ENCODE data around the gene SWSAP1. TPM values are rescaled to one million over a fixed set of nuclear protein-coding genes. Genes with fewer than 3 reads are reported as not detected.
"Not testable (repeated sequence)": the region's sequence is repeated elsewhere in the genome, so short reads cannot be mapped to it uniquely, and the experiment has no call there.

SWSAP1 gene, protein sequence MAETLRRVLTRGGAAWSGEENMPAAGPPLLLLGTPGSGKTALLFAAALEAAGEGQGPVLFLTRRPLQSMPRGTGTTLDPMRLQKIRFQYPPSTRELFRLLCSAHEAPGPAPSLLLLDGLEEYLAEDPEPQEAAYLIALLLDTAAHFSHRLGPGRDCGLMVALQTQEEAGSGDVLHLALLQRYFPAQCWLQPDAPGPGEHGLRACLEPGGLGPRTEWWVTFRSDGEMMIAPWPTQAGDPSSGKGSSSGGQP
- total RNA-seq, result 3.0 TPM
- 1 to 10 TPM; 5.6 to 8.4 (median 7.0) TPM for polyA plus RNA-seq

DNA sequence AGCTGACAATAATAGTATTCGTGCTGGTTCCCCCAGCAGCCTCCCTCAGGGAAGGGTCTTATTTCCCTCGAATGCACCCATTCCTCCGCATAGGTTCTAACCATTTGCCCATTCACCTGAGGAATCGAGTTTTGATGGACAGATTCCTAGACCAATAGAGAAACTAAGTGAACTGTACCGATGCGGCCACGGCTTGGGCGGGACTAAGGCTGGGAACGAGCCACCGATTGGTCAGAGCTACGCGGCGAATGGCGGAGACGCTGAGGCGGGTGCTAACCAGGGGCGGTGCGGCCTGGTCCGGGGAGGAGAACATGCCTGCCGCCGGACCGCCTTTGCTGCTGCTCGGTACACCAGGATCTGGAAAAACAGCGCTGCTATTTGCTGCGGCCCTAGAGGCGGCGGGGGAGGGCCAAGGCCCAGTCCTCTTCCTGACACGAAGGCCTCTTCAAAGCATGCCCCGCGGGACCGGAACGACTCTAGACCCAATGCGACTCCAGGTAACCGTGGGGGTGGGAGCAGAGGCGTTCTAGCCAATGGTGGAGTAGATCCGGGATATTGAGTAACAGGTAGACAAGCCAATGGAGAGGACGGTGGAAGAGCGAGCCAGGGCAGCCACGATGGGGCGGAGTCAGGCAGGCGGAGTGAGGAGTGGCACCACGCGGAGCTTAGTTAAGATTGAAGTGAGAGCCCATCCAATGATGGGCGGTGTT lies at the start of gene SWSAP1:
SWSAP1 (plus strand) TSS at position 234 of the 710 bp plus-strand sequence; CDS start at position 249, 15 bp downstream.
- no peak within 1 kb of the TSS for H3K27ac Mint-ChIP-seq
- Histone ChIP-seq H3K4me3 (ENCODE audit: low read depth, low read length) (peak within 1 kb of the TSS; percentile 90), H3K27me3 (ENCODE audit: control insufficient read depth, insufficient read depth, low read length) (no peaks in the 10 kb centered on the region), H3K36me3 (ENCODE audit: control insufficient read depth, insufficient read depth, low read length) (peaks cover 5% of the 10 kb centered on the region), H3K9me3 (ENCODE audit: control insufficient read depth in 2 of 2, low read length in 2 of 2) (no peaks in the 10 kb centered on the region), H3K27ac (ENCODE audit: insufficient read depth, low read length, poor library complexity, severe bottlenecking) (peak within 1 kb of the TSS; percentile 97), H3K4me1 (ENCODE audit: control insufficient read depth, insufficient read depth, low read length, poor library complexity, severe bottlenecking) (peaks cover 42% of the 10 kb centered on the region)
- H3K4me3 Mint-ChIP-seq, result peak within 1 kb of the TSS in 1 of 4 donors; percentile 15
- DNase-seq (peak; percentile 96 to 100 (median 99)), ATAC-seq (ENCODE audit: low read depth in 2 of 2) (peak; percentile 89 to 92)
- H3K9me3 Mint-ChIP-seq, result no peaks in the 10 kb centered on the region
- peaks cover 0 to 29% (median 12%) of the 10 kb centered on the region in 4 donors for H3K4me1 Mint-ChIP-seq
- peaks cover 16% of the 10 kb centered on the region for H3K36me3 Mint-ChIP-seq
- H3K27me3 Mint-ChIP-seq, result no peaks in the 10 kb centered on the region

DNA sequence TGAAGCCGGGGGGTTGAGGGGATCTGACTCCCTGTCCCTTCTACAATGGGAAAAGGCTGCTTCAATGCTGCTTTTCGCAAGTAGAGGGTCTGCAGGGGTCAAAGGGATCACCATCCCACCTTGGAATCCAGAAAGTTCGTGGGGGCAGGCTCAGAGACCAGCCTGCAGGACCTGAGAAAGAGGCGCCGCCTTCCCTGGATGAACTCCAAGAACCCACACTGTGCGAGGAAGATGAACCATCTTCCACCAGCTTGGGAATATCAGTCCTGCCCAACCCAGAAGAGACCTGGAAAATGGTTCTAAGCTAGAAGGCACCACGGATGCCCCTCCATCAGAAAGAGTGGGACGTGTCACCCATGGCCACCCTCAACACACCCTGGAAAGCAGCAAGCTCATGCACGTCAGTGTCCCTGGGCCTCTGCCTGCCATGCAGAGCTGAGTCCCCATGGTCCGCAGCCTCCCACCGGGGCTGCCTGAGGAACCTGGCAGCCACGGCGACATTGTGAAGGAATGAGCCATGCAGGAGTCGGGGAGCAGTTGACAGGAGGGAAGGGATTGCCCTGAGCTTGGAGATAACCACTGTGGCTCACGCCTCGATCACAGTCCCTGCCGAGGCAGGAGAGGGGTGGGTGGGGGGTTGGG lies 49.6 kb upstream of the SWSAP1 start:
- H3K27me3 Mint-ChIP-seq, result no peaks in the 10 kb centered on the region
- H3K4me3 Mint-ChIP-seq, result peak overlapping the region in 1 of 4 donors; percentile 9
- no peak overlapping the region for H3K4me3 ChIP-seq (ENCODE audit: low read depth, low read length)
- no peaks in the 10 kb centered on the region for H3K27me3 ChIP-seq (ENCODE audit: control insufficient read depth, insufficient read depth, low read length)
- DNase-seq (no peak), ATAC-seq (ENCODE audit: low read depth in 2 of 2) (no peak)
- H3K27ac Mint-ChIP-seq, result peak overlapping the region; percentile 82 to 90 (median 88)
- peaks cover 0 to 25% (median 15%) of the 10 kb centered on the region in 4 donors for H3K4me1 Mint-ChIP-seq
- H3K36me3 ChIP-seq (ENCODE audit: control insufficient read depth, insufficient read depth, low read length), result peaks cover 13% of the 10 kb centered on the region
- no peaks in the 10 kb centered on the region for H3K9me3 Mint-ChIP-seq
- no peak overlapping the region for H3K27ac ChIP-seq (ENCODE audit: insufficient read depth, low read length, poor library complexity, severe bottlenecking)
- H3K36me3 Mint-ChIP-seq, result peaks cover 12% of the 10 kb centered on the region
- H3K4me1 ChIP-seq (ENCODE audit: control insufficient read depth, insufficient read depth, low read length, poor library complexity, severe bottlenecking), result peaks cover 11% of the 10 kb centered on the region
- H3K9me3 ChIP-seq (ENCODE audit: control insufficient read depth in 2 of 2, low read length in 2 of 2), result no peaks in the 10 kb centered on the region

DNA sequence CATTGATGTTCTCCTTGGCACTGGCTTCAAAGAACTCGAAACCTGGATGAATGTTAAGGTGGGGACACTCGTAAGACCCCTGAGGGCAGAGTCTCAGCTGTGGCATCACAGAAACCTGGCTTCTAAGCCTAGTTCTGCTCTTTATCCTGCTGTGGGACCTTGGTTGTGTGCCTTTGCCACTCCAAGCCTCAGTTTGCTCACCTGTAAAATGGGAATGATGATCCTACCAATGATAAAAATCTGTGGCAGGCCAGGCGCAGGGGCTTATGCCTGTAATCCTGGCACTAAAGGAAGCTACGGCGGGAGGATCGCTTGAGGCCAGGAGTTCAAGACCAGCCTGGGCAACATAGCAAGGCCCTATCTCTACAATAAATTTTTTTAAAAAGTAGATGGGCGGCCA lies 48.9 kb upstream of the SWSAP1 start:
- no peak for DNase-seq
- no peak overlapping the region for H3K4me3 ChIP-seq (ENCODE audit: low read depth, low read length)
- no peak for ATAC-seq (ENCODE audit: low read depth in 2 of 2)
- H3K27me3 ChIP-seq (ENCODE audit: control insufficient read depth, insufficient read depth, low read length), result no peaks in the 10 kb centered on the region
- H3K36me3 Mint-ChIP-seq, result peaks cover 16% of the 10 kb centered on the region
- peaks cover 11% of the 10 kb centered on the region for H3K4me1 ChIP-seq (ENCODE audit: control insufficient read depth, insufficient read depth, low read length, poor library complexity, severe bottlenecking)
- no peaks in the 10 kb centered on the region for H3K27me3 Mint-ChIP-seq
- no peak overlapping the region for H3K27ac Mint-ChIP-seq
- H3K4me1 Mint-ChIP-seq, result peaks cover 0 to 25% (median 15%) of the 10 kb centered on the region in 4 donors
- no peaks in the 10 kb centered on the region for H3K9me3 Mint-ChIP-seq
- H3K4me3 Mint-ChIP-seq, result no peak overlapping the region
- no peak overlapping the region for H3K27ac ChIP-seq (ENCODE audit: insufficient read depth, low read length, poor library complexity, severe bottlenecking)
- H3K36me3 ChIP-seq (ENCODE audit: control insufficient read depth, insufficient read depth, low read length), result peaks cover 17% of the 10 kb centered on the region
- H3K9me3 ChIP-seq (ENCODE audit: control insufficient read depth in 2 of 2, low read length in 2 of 2), result no peaks in the 10 kb centered on the region

DNA sequence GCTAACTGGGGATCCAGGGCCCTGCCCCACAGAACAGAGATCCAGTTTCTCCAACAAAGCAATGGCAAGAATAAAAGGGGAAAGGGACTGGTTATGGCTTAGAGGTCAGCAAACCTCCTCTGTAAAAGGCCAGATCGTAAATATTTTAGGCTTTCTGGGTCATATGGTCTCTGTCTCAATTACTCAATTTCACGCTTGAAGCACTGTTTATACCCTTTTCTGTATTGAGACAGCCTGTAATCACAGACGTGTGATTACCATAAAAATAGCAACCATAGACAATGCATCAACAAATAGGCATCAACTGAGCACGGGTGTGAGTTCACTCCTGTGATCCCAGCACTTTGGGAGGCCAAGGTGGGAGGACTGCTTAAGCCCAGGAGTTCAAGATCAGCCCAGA lies 44.3 kb upstream of the SWSAP1 start:
- DNase-seq (no peak), ATAC-seq (ENCODE audit: low read depth in 2 of 2) (no peak)
- H3K4me1 ChIP-seq (ENCODE audit: control insufficient read depth, insufficient read depth, low read length, poor library complexity, severe bottlenecking), result no peaks in the 10 kb centered on the region
- no peaks in the 10 kb centered on the region for H3K27me3 Mint-ChIP-seq
- H3K4me3 ChIP-seq (ENCODE audit: low read depth, low read length), result no peak overlapping the region
- no peaks in the 10 kb centered on the region for H3K9me3 Mint-ChIP-seq
- H3K27ac Mint-ChIP-seq, result no peak overlapping the region
- H3K4me3 Mint-ChIP-seq, result no peak overlapping the region
- H3K4me1 Mint-ChIP-seq, result no peaks in the 10 kb centered on the region
- no peaks in the 10 kb centered on the region for H3K27me3 ChIP-seq (ENCODE audit: control insufficient read depth, insufficient read depth, low read length)
- H3K36me3 Mint-ChIP-seq, result peaks cover 24% of the 10 kb centered on the region
- H3K36me3 ChIP-seq (ENCODE audit: control insufficient read depth, insufficient read depth, low read length), result peaks cover 33% of the 10 kb centered on the region
- no peak overlapping the region for H3K27ac ChIP-seq (ENCODE audit: insufficient read depth, low read length, poor library complexity, severe bottlenecking)
- H3K9me3 ChIP-seq (ENCODE audit: control insufficient read depth in 2 of 2, low read length in 2 of 2), result no peaks in the 10 kb centered on the region

GRCh38 chr19:11331502-11331901 lies 43.0 kb upstream of the SWSAP1 start:
- Histone ChIP-seq H3K27ac (ENCODE audit: insufficient read depth, low read length, poor library complexity, severe bottlenecking) (no peak overlapping the region), H3K9me3 (ENCODE audit: control insufficient read depth in 2 of 2, low read length in 2 of 2) (no peaks in the 10 kb centered on the region), H3K36me3 (ENCODE audit: control insufficient read depth, insufficient read depth, low read length) (peaks cover 46% of the 10 kb centered on the region), H3K27me3 (ENCODE audit: control insufficient read depth, insufficient read depth, low read length) (no peaks in the 10 kb centered on the region), H3K4me3 (ENCODE audit: low read depth, low read length) (no peak overlapping the region), H3K4me1 (ENCODE audit: control insufficient read depth, insufficient read depth, low read length, poor library complexity, severe bottlenecking) (no peaks in the 10 kb centered on the region)
- H3K36me3 Mint-ChIP-seq, result peaks cover 36% of the 10 kb centered on the region
- peaks cover 0 to 2% (median 0%) of the 10 kb centered on the region in 4 donors for H3K4me1 Mint-ChIP-seq
- H3K9me3 Mint-ChIP-seq, result no peaks in the 10 kb centered on the region
- ATAC-seq (ENCODE audit: low read depth in 2 of 2) (no peak), DNase-seq (no peak)
- no peaks in the 10 kb centered on the region for H3K27me3 Mint-ChIP-seq
- H3K27ac Mint-ChIP-seq, result no peak overlapping the region
- no peak overlapping the region for H3K4me3 Mint-ChIP-seq

DNA sequence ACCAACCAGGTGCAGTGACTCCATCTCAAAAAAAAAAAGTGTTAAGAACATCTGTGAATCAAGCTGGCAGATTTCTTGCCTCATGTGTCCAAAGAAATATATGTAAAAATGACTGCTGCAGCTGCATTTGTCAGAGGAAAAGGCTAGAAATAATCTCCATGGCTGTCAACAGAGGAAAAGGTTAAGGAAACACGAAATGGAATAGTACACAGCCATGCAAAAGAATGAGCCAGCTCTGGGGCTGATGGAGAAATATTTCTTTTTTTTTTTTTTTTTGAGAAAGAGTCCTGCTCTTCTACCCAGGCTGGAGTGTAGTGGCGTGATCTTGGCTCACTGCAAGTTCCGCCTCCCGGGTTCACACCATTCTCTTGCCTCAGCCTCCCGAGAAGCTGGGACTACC lies 41.6 kb upstream of the SWSAP1 start:
- H3K9me3 Mint-ChIP-seq, result no peaks in the 10 kb centered on the region
- H3K36me3 Mint-ChIP-seq, result peaks cover 36% of the 10 kb centered on the region
- Histone ChIP-seq H3K4me3 (ENCODE audit: low read depth, low read length) (no peak overlapping the region), H3K27ac (ENCODE audit: insufficient read depth, low read length, poor library complexity, severe bottlenecking) (no peak overlapping the region), H3K9me3 (ENCODE audit: control insufficient read depth in 2 of 2, low read length in 2 of 2) (no peaks in the 10 kb centered on the region), H3K36me3 (ENCODE audit: control insufficient read depth, insufficient read depth, low read length) (peaks cover 42% of the 10 kb centered on the region), H3K27me3 (ENCODE audit: control insufficient read depth, insufficient read depth, low read length) (no peaks in the 10 kb centered on the region), H3K4me1 (ENCODE audit: control insufficient read depth, insufficient read depth, low read length, poor library complexity, severe bottlenecking) (peaks cover 9% of the 10 kb centered on the region)
- ATAC-seq (ENCODE audit: low read depth in 2 of 2) (no peak), DNase-seq (no peak)
- H3K27me3 Mint-ChIP-seq, result no peaks in the 10 kb centered on the region
- no peak overlapping the region for H3K27ac Mint-ChIP-seq
- H3K4me1 Mint-ChIP-seq, result peaks cover 0 to 14% (median 7%) of the 10 kb centered on the region in 4 donors
- no peak overlapping the region for H3K4me3 Mint-ChIP-seq

- not testable (repeated sequence) for H3K27me3 ChIP-seq (ENCODE audit: control insufficient read depth, insufficient read depth, low read length); H3K4me3 ChIP-seq (ENCODE audit: low read depth, low read length); H3K27me3 Mint-ChIP-seq; H3K9me3 Mint-ChIP-seq; DNase-seq; H3K9me3 ChIP-seq (ENCODE audit: control insufficient read depth in 2 of 2, low read length in 2 of 2); ATAC-seq (ENCODE audit: low read depth in 2 of 2); H3K27ac Mint-ChIP-seq; H3K27ac ChIP-seq (ENCODE audit: insufficient read depth, low read length, poor library complexity, severe bottlenecking)
- Histone ChIP-seq H3K4me1 (ENCODE audit: control insufficient read depth, insufficient read depth, low read length, poor library complexity, severe bottlenecking) (peaks cover 19% of the 10 kb centered on the region), H3K36me3 (ENCODE audit: control insufficient read depth, insufficient read depth, low read length) (peaks cover 41% of the 10 kb centered on the region)
- Mint-ChIP-seq H3K4me1 (peaks cover 0 to 24% (median 13%) of the 10 kb centered on the region in 4 donors), H3K4me3 (peak overlapping the region in 2 of 4 donors; percentile 32 to 65), H3K36me3 (peaks cover 36% of the 10 kb centered on the region)
Observed at GRCh38 chr19:11333838-11334237, 40.6 kb upstream of the SWSAP1 start.

Measured in CD4-positive, CD25-positive, alpha-beta regulatory T cell (primary cell).